Mucosa of stomach (tissue), 1 donor: Measurements from ENCODE around the gene ELOVL6.

Experiments used
- H3K27me3 ChIP-seq: one replicate; pipeline ENCODE4 v1.7.0; 2013; ENCODE audit warnings: mild to moderate bottlenecking, low read length; ENCODE audit not compliant: control insufficient read depth, insufficient read depth
- H3K36me3 ChIP-seq: one replicate; pipeline ENCODE4 v1.7.0; 2013; ENCODE audit warnings: low read length; ENCODE audit not compliant: control insufficient read depth, insufficient read depth
- H3K4me1 ChIP-seq: one replicate; pipeline ENCODE4 v1.7.0; 2013; ENCODE audit warnings: mild to moderate bottlenecking, low read length; ENCODE audit not compliant: control insufficient read depth, insufficient read depth
- H3K4me3 ChIP-seq: one replicate; pipeline ENCODE4 v1.7.0; 2013; ENCODE audit warnings: low read length
- H3K9ac ChIP-seq: one replicate; pipeline ENCODE4 v1.7.0; 2013; ENCODE audit warnings: mild to moderate bottlenecking, low read length, moderate library complexity
- H3K9me3 ChIP-seq: one replicate; pipeline ENCODE4 v1.7.0; 2013; ENCODE audit warnings: mild to moderate bottlenecking, low read length, moderate library complexity; ENCODE audit not compliant: control insufficient read depth
- donor health status: Pancreatic carcinoma.

ELOVL6 gene

DNA sequence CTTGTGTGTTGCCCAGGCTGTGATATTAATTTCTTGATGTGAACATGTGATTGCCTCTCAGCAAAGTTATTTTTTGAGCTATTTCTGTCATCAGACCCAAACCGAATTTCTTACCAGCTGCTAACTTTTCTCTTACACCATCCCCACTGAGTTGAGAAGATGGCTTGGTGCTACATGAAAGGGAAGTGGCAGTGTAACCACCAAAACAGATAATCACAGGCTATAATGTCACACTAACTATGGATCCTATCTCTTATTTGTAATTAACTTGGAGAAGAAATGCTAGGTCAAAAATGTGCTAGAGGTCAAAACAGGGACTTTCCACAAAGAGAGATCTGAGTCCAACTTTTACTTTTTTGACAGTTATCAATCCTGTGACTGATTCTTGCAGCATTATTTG is 43.8 kb downstream of the ELOVL6 start:
- Histone ChIP-seq H3K36me3 (no peaks in the 10 kb centered on the region), H3K4me1 (no peaks in the 10 kb centered on the region), H3K9me3 (no peaks in the 10 kb centered on the region), H3K27me3 (no peaks in the 10 kb centered on the region), H3K4me3 (no peak overlapping the region), H3K9ac (no peak overlapping the region)

DNA sequence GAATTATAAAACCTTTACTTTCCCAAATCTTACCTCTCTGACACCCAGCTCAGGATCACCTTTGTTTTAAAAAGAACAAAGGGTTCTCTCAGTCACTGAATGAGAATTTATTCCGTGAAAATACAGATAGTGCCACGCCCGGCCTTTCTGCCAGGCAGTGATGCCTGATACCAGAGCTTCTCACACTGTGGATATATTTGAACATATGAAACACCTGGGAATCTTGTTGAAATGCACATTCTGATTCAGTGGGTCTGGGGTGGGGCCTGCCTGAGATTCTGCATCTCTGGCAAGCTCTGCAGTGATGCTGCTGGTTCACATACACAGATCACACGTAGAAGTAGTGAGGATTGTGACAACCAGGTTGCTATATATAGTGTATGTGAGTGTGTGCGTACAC is 46.0 kb downstream of the ELOVL6 start:
- no peaks in the 10 kb centered on the region for H3K4me1 ChIP-seq
- no peaks in the 10 kb centered on the region for H3K27me3 ChIP-seq
- no peaks in the 10 kb centered on the region for H3K36me3 ChIP-seq
- H3K9me3 ChIP-seq: no peaks in the 10 kb centered on the region
- no peak overlapping the region for H3K4me3 ChIP-seq
- no peak overlapping the region for H3K9ac ChIP-seq

DNA sequence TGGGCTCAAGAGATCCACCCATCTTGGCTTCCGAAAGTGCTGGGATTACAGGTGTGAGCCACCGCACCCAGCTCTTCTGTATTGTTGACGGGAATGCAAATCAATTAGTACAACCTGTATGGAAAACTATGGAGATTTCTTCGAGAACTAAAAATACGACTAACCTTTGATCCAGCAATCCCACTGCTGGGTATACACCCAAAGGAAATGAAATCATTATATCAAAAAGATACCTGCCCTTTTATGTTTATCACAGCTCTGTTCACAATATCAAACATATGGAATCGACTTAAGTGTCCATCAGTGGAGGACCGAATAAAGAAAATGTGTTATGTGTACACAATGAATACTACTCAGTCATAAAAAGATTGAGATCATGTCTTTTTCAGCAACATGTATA is 49.3 kb downstream of the ELOVL6 start:
- H3K4me1 ChIP-seq: no peaks in the 10 kb centered on the region
- H3K9ac ChIP-seq: no peak overlapping the region
- H3K9me3 ChIP-seq: no peaks in the 10 kb centered on the region
- H3K36me3 ChIP-seq: no peaks in the 10 kb centered on the region
- H3K4me3 ChIP-seq: no peak overlapping the region
- no peaks in the 10 kb centered on the region for H3K27me3 ChIP-seq

DNA sequence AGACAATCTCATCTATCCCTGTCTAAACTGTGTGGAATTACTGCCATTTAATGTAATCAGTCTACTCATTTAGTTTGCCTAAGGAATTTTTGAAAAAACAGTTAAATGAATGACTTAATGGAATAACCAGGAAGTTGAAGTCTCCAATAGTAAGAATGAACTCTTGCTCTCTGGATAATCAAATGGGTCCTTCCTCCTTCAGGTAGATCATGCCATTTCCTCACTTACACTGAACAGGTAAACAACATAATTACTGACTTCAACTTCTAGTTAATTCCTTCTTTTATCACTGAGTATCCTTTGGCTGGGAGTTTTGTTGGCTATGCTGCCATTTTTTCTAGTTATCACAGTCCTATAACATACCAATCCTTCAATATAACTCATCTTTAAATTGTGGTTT is 56.0 kb downstream of the ELOVL6 start:
- Histone ChIP-seq H3K4me1 (peaks cover 7% of the 10 kb centered on the region), H3K9me3 (no peaks in the 10 kb centered on the region), H3K4me3 (no peak overlapping the region), H3K9ac (no peak overlapping the region), H3K36me3 (no peaks in the 10 kb centered on the region), H3K27me3 (no peaks in the 10 kb centered on the region)

DNA sequence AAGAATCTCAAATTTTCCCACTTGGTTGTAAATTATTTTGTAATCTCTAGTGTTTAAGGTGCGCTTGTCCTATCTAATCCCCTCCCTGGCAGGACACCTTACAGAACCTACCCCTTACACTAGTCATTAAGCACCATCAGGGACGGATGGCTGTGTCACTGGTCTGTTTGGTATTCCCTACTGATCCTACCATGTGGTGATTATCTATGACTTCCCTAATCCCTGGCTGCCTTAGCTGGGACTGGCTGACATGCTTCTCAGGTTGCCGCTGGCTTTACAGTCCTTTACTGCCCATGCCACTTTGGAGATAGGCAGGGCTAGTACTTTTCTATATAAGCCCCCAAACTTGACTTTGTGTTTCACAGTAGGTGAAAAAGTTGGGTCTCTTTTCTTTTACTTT is 58.6 kb downstream of the ELOVL6 start:
- Histone ChIP-seq H3K36me3 (no peaks in the 10 kb centered on the region), H3K27me3 (no peaks in the 10 kb centered on the region), H3K9me3 (no peaks in the 10 kb centered on the region), H3K4me1 (peaks cover 22% of the 10 kb centered on the region), H3K4me3 (no peak overlapping the region), H3K9ac (no peak overlapping the region)

DNA sequence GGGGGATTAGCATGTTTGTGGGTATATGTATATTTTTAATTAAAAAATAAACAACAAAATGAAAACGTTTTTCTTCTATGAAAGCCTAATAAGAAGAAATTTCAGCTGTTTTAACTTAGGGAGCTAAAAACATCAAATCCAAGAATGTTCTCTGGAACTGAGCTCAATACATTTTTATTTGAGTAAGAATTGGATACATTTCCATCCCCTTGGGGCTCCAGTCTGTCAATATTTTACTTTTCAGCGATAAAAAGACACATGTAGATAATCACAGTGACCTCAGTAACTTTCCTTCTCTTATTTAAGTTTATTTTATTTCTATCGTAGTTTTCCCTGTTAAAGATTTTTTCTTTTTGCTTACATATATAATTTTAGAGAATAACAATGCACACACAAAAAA is 59.3 kb downstream of the ELOVL6 start:
- Histone ChIP-seq H3K4me3 (no peak overlapping the region), H3K9me3 (no peaks in the 10 kb centered on the region), H3K4me1 (peaks cover 29% of the 10 kb centered on the region), H3K36me3 (no peaks in the 10 kb centered on the region), H3K9ac (no peak overlapping the region), H3K27me3 (no peaks in the 10 kb centered on the region)

DNA sequence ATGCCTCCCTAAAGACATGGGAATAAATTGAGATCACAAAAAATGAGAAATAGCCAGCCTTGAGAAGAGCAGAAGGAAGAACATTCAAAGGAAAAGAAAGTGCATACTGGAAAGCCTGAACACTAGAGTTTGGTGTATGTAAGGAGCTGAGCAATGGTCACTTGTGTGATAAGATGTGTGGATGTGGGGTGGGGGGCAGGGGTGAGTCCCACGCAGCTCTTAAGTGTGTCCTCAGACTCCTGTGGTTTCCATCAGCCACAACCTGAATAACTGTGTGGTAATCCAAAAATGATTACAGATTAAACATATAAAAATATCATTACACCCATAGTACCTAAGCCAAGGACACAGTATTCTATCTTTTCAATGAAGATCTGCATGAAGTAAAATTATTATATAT is 59.9 kb downstream of the ELOVL6 start:
- H3K27me3 ChIP-seq: no peaks in the 10 kb centered on the region
- no peak overlapping the region for H3K4me3 ChIP-seq
- H3K9me3 ChIP-seq: no peaks in the 10 kb centered on the region
- no peaks in the 10 kb centered on the region for H3K36me3 ChIP-seq
- H3K9ac ChIP-seq: no peak overlapping the region
- H3K4me1 ChIP-seq: peaks cover 30% of the 10 kb centered on the region

DNA sequence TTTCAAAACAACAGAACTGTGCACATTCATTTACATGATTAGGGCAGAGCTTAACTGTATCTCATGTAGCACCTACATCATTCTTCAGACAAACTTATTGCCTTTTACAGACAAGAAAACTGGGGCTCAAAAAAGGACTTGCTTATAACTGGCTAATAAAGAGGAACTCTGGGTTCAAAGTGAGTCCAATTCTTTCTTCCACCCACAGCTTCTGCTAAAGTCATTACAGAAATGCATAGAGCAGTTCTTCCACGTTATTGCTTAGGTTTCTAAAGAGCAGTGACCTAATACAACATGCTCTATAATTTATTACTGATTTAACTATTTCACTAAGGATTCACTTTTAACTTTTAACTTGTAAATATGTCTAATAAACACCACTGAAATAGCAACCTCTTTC is 60.6 kb downstream of the ELOVL6 start:
- H3K9me3 ChIP-seq: no peaks in the 10 kb centered on the region
- H3K9ac ChIP-seq: no peak overlapping the region
- H3K36me3 ChIP-seq: no peaks in the 10 kb centered on the region
- no peak overlapping the region for H3K4me3 ChIP-seq
- no peaks in the 10 kb centered on the region for H3K27me3 ChIP-seq
- peaks cover 37% of the 10 kb centered on the region for H3K4me1 ChIP-seq

DNA sequence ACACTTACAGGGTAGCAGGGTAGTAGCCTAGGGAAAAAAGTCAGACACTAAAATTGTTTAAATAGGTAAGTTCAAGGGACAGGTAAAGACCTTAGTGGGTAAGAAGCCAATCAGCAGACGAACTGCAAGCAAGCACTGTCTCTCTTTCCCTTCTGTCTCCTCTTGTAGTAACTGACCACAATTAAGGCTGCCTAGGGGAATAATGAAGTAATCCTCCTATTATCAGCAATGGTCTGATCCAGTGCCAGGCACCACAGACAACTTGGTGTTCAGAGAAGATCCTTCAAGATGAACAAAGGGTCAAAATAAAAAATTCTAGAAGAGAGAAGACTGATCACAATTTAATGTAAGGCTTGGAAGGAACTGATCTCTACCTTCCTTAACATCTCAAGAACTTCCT is 62.9 kb downstream of the ELOVL6 start:
- Histone ChIP-seq H3K4me1 (peaks cover 53% of the 10 kb centered on the region), H3K4me3 (no peak overlapping the region), H3K9ac (no peak overlapping the region), H3K27me3 (no peaks in the 10 kb centered on the region), H3K9me3 (no peaks in the 10 kb centered on the region), H3K36me3 (no peaks in the 10 kb centered on the region)

DNA sequence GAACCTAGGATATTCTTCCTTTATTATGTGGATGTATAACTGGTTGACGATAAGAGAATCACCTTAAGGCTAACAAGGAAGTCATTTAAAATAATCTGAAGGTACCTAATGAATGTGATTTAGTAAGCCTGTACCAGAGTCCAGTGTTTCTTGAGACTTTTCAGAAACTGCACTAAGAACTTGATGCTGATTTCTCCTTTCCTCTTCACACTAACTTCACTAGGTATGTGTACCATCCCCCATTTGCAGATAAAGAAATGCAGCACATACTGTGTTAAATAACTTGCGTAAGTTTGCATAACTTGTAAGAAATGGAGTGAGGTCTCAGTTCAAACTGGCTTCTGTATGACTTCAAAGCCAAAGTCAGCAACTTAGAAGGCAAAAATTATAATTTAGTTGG is 63.3 kb downstream of the ELOVL6 start:
- Histone ChIP-seq H3K9ac (no peak overlapping the region), H3K36me3 (no peaks in the 10 kb centered on the region), H3K27me3 (no peaks in the 10 kb centered on the region), H3K9me3 (no peaks in the 10 kb centered on the region), H3K4me1 (peaks cover 55% of the 10 kb centered on the region), H3K4me3 (no peak overlapping the region)

DNA sequence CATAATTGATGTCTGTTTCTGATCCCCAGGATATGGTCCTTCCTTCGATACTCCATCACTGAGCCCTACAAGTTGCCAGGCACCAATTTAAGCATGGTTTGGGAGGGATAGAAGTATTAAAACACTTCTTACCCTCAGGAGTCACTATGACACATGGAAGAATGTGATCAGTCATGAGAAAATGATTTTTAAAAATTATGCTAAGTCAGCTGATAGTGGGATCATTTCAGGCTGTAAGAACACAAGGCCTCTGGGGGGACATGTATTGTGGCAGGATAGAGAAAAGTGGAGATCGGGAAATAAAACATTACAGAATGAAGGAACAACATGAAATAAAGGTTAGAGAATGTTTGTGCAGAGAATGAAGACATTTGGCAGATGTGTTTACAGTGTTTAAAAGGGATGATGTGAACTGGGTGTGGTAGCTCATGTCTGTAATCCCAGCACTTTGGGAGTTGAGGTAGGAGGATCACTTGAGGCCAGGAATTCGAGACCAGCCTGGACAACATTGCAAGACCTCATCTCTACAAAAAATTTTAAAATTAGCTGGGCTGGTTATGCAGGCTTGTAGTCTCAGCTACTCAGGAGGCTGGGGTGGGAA is 64.0 kb downstream of the ELOVL6 start:
- H3K36me3 ChIP-seq: no peaks in the 10 kb centered on the region
- no peak overlapping the region for H3K4me3 ChIP-seq
- H3K27me3 ChIP-seq: no peaks in the 10 kb centered on the region
- peaks cover 48% of the 10 kb centered on the region for H3K4me1 ChIP-seq
- no peak overlapping the region for H3K9ac ChIP-seq
- no peaks in the 10 kb centered on the region for H3K9me3 ChIP-seq

DNA sequence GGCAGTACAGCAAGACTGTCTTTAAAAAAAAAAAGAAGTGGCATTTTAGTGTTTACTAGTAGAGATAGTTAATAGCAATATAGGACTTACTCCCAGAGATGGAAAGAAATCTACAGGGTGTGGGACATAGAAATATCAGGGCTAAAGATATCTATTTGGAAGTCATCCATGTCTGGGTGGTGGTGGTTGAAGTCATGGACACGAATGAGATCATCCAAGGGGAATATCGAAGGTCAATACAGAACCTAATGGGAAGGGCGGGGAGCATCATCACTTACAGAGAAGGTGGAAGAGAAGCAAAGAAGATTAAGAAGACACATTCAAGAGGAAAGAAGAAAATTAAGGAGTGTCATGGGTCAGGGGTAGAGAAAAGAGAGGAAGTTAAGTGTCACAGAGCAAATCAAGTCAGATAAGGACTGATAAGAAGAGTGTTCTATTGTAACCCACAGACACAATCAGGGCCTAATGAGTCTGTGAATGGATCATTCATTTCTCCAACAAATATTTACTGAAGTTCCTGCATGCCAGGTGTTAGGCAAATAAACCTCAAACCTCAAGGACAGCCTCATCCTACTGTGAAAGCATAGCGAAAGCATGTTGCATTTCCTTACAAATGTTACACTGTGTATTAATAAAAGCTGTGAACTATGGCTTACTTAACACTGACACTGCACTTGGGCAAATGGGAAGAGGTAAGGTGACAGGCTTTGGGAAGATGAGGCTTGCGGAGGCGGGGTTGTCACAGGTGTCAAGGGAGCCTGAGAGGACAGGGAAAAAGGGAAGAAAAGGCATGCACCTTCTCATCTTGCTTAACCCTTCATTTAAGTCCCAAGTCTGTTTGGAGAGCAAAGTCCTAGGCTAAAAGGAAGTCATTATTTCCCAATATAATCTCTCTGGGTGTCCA is 65.3 kb downstream of the ELOVL6 start:
- H3K27me3 ChIP-seq: no peaks in the 10 kb centered on the region
- H3K4me1 ChIP-seq: peaks cover 56% of the 10 kb centered on the region
- no peaks in the 10 kb centered on the region for H3K36me3 ChIP-seq
- H3K9me3 ChIP-seq: no peaks in the 10 kb centered on the region
- H3K4me3 ChIP-seq: no peak overlapping the region
- no peak overlapping the region for H3K9ac ChIP-seq
